Measurements from ENCODE around the gene FUT1. TPM values are rescaled to one million over a fixed set of nuclear protein-coding genes. Genes with fewer than 3 reads are reported as not detected.

Gene FUT1
- total and polyA plus RNA-seq, 9 of the 15 experiments (the other 6 are each of a cell fraction or from before 2014, with no cell fraction given): 2.3 to 18.5 (median 8.8) TPM

GRCh38 chr19:48726556-48726955 lies 25.9 kb downstream of the FUT1 start (continued):
- TF ChIP-seq ZNF512 (tag; IDR thresholded peaks at IDR 0.05): no peak
- no peak for TF ChIP-seq ZZZ3 (IDR thresholded peaks at IDR 0.05)
- TF ChIP-seq ATF6 (CRISPR knock-in tag; IDR thresholded peaks at IDR 0.05): no peak
- no peak for TF ChIP-seq KAT2B (IDR thresholded peaks at IDR 0.05; ENCODE audit: low read depth, low read length)
- TF ChIP-seq MXD1 (CRISPR knock-in tag; IDR thresholded peaks at IDR 0.05; ENCODE audit: borderline replicate concordance, poor library complexity, severe bottlenecking): no peak
- no peak for TF ChIP-seq E2F1 (CRISPR knock-in tag; IDR thresholded peaks at IDR 0.05)
- TF ChIP-seq TRIM24 (IDR thresholded peaks at IDR 0.05): 0 out of 4 replicates have a peak, but pooled peaks of 1 of the 2 experiments have one; percentile 16
- TF ChIP-seq CREM (IDR thresholded peaks at IDR 0.05; ENCODE audit: low read depth): peak; percentile 86
- TF ChIP-seq ZNF318 (IDR thresholded peaks at IDR 0.05; ENCODE audit: borderline replicate concordance in 1 of 2, low read depth in 1 of 2): no peak
- 0 out of 2 replicates have a peak, but pooled peaks have one; percentile 48 for TF ChIP-seq ZBTB12 (CRISPR knock-in tag; IDR thresholded peaks at IDR 0.05)
- peak; percentile 24 to 77; a peak in 3 of 4 replicates for TF ChIP-seq ETV6 (IDR thresholded peaks at IDR 0.05; ENCODE audit: borderline replicate concordance in 1 of 2, low read depth in 2 of 2, low read length in 1 of 2)
- no peak for TF ChIP-seq ETV6 (CRISPR knock-in tag; IDR thresholded peaks at IDR 0.05; ENCODE audit: borderline replicate concordance)

Measured in K562 (cell line).